ENCODE measurements around the gene DQX1. TPM values are rescaled to one million over a fixed set of nuclear protein-coding genes. Genes with fewer than 3 reads are reported as not detected.

The DQX1 gene
- total RNA-seq, 1 experiment from 2014 or later: 1.3 TPM

- no peak for ATAC-seq
- TF ChIP-seq, protein P1, sequence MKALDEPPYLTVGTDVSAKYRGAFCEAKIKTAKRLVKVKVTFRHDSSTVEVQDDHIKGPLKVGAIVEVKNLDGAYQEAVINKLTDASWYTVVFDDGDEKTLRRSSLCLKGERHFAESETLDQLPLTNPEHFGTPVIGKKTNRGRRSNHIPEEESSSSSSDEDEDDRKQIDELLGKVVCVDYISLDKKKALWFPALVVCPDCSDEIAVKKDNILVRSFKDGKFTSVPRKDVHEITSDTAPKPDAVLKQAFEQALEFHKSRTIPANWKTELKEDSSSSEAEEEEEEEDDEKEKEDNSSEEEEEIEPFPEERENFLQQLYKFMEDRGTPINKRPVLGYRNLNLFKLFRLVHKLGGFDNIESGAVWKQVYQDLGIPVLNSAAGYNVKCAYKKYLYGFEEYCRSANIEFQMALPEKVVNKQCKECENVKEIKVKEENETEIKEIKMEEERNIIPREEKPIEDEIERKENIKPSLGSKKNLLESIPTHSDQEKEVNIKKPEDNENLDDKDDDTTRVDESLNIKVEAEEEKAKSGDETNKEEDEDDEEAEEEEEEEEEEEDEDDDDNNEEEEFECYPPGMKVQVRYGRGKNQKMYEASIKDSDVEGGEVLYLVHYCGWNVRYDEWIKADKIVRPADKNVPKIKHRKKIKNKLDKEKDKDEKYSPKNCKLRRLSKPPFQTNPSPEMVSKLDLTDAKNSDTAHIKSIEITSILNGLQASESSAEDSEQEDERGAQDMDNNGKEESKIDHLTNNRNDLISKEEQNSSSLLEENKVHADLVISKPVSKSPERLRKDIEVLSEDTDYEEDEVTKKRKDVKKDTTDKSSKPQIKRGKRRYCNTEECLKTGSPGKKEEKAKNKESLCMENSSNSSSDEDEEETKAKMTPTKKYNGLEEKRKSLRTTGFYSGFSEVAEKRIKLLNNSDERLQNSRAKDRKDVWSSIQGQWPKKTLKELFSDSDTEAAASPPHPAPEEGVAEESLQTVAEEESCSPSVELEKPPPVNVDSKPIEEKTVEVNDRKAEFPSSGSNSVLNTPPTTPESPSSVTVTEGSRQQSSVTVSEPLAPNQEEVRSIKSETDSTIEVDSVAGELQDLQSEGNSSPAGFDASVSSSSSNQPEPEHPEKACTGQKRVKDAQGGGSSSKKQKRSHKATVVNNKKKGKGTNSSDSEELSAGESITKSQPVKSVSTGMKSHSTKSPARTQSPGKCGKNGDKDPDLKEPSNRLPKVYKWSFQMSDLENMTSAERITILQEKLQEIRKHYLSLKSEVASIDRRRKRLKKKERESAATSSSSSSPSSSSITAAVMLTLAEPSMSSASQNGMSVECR (CRISPR knock-in tag; IDR thresholded peaks at IDR 0.05; ENCODE audit: borderline replicate concordance): no peak
- TF ChIP-seq GABPB1 (CRISPR knock-in tag; IDR thresholded peaks at IDR 0.05): no peak
- TF ChIP-seq PRDM15 (CRISPR knock-in tag; IDR thresholded peaks at IDR 0.05): no peak
- TF ChIP-seq ZNF317 (CRISPR knock-in tag; IDR thresholded peaks at IDR 0.05; ENCODE audit: borderline replicate concordance, low read depth): no peak
- TF ChIP-seq ZNF425 (CRISPR knock-in tag; conservative IDR thresholded peaks at IDR 0.05): no peak
- no peak for TF ChIP-seq NR2C2 (CRISPR knock-in tag; IDR thresholded peaks at IDR 0.05)
- H3K27me3 Mint-ChIP-seq (ENCODE audit: low read depth): peaks cover 95% of the 10 kb centered on the region
These were observed 14.7 kb downstream of the DQX1 start for GRCh38 chr2:74511104-74511989.

GRCh38 chr2:74510272-74510671, 15.8 kb downstream of the DQX1 start:
- Mint-ChIP-seq H3K4me3 (no peak overlapping the region), H3K27me3 (ENCODE audit: low read depth) (peaks cover 91% of the 10 kb centered on the region), H3K27ac (no peak overlapping the region), H3K36me3 (peaks cover 11% of the 10 kb centered on the region), H3K9me3 (no peaks in the 10 kb centered on the region), H3K4me1 (peaks cover 27% of the 10 kb centered on the region)
- DNase-seq (ENCODE audit: low spot score) (no peak), ATAC-seq (no peak)
- CTCF ChIA-PET: interaction anchor here (0.6 to 1.2 kb wide), 5 partner anchors 9 to 371 kb away, joined by 3 to 6 read pairs (median 4); partner anchors contain the start of genes CCDC142 and TTC31
- POLR2A ChIA-PET: no interaction called here
- TF ChIP-seq STAT6 (CRISPR knock-in tag; conservative IDR thresholded peaks at IDR 0.05; ENCODE audit: low read depth): no peak
- TF ChIP-seq, protein P2, sequence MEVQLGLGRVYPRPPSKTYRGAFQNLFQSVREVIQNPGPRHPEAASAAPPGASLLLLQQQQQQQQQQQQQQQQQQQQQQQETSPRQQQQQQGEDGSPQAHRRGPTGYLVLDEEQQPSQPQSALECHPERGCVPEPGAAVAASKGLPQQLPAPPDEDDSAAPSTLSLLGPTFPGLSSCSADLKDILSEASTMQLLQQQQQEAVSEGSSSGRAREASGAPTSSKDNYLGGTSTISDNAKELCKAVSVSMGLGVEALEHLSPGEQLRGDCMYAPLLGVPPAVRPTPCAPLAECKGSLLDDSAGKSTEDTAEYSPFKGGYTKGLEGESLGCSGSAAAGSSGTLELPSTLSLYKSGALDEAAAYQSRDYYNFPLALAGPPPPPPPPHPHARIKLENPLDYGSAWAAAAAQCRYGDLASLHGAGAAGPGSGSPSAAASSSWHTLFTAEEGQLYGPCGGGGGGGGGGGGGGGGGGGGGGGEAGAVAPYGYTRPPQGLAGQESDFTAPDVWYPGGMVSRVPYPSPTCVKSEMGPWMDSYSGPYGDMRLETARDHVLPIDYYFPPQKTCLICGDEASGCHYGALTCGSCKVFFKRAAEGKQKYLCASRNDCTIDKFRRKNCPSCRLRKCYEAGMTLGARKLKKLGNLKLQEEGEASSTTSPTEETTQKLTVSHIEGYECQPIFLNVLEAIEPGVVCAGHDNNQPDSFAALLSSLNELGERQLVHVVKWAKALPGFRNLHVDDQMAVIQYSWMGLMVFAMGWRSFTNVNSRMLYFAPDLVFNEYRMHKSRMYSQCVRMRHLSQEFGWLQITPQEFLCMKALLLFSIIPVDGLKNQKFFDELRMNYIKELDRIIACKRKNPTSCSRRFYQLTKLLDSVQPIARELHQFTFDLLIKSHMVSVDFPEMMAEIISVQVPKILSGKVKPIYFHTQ (CRISPR knock-in tag; IDR thresholded peaks at IDR 0.05): no peak
- no peak for TF ChIP-seq ZNF317 (CRISPR knock-in tag; IDR thresholded peaks at IDR 0.05; ENCODE audit: borderline replicate concordance, low read depth)
- TF ChIP-seq, protein P3, sequence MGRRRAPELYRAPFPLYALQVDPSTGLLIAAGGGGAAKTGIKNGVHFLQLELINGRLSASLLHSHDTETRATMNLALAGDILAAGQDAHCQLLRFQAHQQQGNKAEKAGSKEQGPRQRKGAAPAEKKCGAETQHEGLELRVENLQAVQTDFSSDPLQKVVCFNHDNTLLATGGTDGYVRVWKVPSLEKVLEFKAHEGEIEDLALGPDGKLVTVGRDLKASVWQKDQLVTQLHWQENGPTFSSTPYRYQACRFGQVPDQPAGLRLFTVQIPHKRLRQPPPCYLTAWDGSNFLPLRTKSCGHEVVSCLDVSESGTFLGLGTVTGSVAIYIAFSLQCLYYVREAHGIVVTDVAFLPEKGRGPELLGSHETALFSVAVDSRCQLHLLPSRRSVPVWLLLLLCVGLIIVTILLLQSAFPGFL (CRISPR knock-in tag; IDR thresholded peaks at IDR 0.05; ENCODE audit: borderline replicate concordance): no peak
- no peak for TF ChIP-seq TEAD4 (CRISPR knock-in tag; IDR thresholded peaks at IDR 0.05)
- TF ChIP-seq TP53 (CRISPR knock-in tag; IDR thresholded peaks at IDR 0.05): no peak

More at GRCh38 chr2:74511104-74511989, 14.7 kb downstream of the DQX1 start:
- H3K36me3 Mint-ChIP-seq: peaks cover 6% of the 10 kb centered on the region
- no peak overlapping the region for H3K4me3 Mint-ChIP-seq
- H3K9me3 Mint-ChIP-seq: peaks cover 1% of the 10 kb centered on the region; the same call in 1 of the 2 replicates
- ChIA-PET CTCF (interaction anchor here (0.8 to 1.2 kb wide), 3 partner anchors 10 to 76 kb away, joined by 3 to 6 read pairs (median 4); no protein-coding TSS in a partner anchor), POLR2A (interaction anchor here (0.7 kb wide), 2 partner anchors 10 to 29 kb away, joined by 5 to 6 read pairs; no protein-coding TSS in a partner anchor)
- H3K27ac Mint-ChIP-seq: no peak overlapping the region
- peaks cover 30% of the 10 kb centered on the region for H3K4me1 Mint-ChIP-seq
- no peak for DNase-seq (ENCODE audit: low spot score)

All from WTC11 (cell line).